ENCODE measurements around the gene GAA.

GAA gene

DNA sequence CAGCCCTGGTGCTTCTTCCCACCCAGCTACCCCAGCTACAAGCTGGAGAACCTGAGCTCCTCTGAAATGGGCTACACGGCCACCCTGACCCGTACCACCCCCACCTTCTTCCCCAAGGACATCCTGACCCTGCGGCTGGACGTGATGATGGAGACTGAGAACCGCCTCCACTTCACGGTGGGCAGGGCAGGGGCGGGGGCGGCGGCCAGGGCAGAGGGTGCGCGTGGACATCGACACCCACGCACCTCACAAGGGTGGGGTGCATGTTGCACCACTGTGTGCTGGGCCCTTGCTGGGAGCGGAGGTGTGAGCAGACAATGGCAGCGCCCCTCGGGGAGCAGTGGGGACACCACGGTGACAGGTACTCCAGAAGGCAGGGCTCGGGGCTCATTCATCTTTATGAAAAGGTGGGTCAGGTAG is 3.6 kb downstream of the GAA start:
- DNase-seq: no peak

DNA sequence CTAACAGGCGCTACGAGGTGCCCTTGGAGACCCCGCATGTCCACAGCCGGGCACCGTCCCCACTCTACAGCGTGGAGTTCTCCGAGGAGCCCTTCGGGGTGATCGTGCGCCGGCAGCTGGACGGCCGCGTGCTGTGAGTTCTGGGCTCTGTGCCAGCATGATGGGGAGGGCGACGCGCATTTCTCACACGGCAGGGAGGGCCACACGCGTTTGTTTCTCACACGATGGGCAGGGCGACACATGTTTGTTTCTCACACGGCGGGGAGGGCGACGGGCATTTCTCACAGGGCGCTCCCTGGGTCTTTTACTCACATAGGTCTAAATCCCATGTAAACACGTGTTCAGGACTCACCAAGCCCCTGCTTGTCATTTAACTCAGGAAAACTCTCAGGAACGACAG is 4.4 kb downstream of the GAA start:
- no peak for DNase-seq

- no peak for DNase-seq
These were observed 4.8 kb downstream of the GAA start for GRCh38 chr17:80106176-80106575.

- no peak for DNase-seq
These were observed 5.4 kb downstream of the GAA start for GRCh38 chr17:80106751-80107150.

GRCh38 chr17:80107231-80108021 is 6.0 kb downstream of the GAA start:
- no peak for DNase-seq

GRCh38 chr17:80108036-80108971 is 6.9 kb downstream of the GAA start:
- no peak for DNase-seq

- DNase-seq: no peak
These were observed 7.8 kb downstream of the GAA start for GRCh38 chr17:80109066-80109660.

DNA sequence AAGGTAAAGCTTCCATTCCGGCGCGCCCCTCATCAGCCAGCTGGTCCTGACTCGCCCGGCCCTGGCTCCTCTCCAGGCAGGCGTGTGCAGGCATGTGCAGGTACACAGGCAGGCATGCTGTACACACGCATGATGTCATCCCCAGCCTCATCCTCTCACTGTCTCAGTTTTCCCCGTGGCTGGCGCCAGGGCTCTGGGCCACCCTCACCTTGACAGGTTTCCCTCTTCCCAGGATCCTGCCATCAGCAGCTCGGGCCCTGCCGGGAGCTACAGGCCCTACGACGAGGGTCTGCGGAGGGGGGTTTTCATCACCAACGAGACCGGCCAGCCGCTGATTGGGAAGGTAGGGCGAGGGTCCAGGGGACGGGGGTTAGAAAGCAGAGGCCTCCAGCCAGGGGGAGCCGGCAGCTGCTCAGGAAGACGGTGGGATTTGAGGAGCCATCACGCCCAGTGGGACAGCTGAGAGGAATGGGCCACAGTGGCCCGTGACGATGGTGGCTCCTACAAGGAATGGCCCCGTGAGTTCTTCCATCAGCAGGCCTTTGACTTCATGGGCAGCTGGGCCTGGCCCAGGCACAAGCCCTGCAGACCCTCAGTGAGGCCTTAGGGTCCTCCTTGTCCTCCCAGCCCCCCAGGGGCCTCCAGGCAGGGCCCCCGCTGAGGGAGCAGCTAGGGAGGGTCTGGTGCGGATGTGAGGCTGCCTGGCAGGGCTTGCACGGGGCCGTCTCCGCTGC is 8.5 kb downstream of the GAA start:
- DNase-seq: no peak

- no peak for DNase-seq
These were observed 9.0 kb downstream of the GAA start for GRCh38 chr17:80110447-80110812.

- no peak for DNase-seq
These were observed 9.7 kb downstream of the GAA start for GRCh38 chr17:80110927-80111701.

DNA sequence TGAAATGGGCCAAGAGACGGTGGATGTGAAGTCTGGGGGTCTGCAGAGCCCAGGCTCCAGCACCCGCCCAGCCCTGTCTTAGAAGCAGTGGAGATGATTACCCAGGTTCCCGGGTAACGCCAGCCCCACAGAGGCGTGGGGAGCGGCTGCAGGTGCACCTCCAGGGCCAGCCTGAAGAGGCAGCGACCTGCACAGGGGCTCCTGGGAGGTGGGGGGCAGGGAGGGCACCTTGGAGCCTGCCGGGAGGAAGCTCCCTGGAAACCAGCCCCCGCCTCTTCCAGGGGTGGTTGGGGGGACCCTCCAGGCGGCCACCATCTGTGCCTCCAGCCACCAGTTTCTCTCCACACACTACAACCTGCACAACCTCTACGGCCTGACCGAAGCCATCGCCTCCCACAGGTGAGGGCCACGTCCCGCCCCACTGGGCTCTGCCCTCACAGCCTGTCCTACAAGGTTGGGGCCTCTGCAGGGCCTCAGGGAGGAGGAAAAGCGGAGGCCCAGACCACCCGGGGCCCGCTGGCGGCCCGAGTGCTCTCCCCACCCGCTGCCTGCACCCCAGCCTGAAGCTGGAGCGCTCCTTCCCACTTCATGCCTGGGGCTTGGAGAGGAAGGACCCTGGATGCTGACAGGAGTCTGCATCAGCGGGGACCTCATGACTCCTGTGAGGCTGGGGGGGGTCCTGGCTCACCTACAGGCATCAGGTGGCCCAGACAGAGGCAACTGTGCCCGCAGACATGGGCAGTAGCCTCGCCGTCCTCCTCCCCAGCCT is 10.5 kb downstream of the GAA start:
- DNase-seq: no peak

GRCh38 chr17:80112471-80113032 is 11.2 kb downstream of the GAA start:
- DNase-seq: no peak

GRCh38 chr17:80113033-80113484 is 11.7 kb downstream of the GAA start:
- no peak for DNase-seq

GRCh38 chr17:80114758-80115157 is 13.4 kb downstream of the GAA start:
- no peak for DNase-seq

DNA sequence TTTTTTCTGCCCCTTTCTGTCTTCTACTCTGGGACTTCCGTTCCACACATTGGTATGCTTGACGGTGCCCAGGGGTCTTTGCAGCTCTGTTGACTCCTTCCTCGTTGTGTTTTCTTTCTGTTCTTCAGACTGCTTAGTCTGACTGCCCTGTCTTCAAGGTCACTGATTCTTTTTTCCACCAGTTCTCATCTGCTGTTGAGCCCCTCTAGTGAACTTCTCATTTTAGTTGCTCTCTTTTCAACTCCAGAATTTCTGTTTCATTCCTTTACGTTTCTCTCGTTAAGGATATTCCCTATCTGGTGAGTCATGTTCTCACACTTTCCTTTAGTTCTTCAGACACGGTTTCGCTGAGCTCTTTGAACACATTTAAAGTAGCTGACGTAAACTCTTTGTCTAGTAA is 13.8 kb downstream of the GAA start:
- no peak for DNase-seq

GRCh38 chr17:80116276-80116920 is 15.0 kb downstream of the GAA start:
- DNase-seq: no peak

DNA sequence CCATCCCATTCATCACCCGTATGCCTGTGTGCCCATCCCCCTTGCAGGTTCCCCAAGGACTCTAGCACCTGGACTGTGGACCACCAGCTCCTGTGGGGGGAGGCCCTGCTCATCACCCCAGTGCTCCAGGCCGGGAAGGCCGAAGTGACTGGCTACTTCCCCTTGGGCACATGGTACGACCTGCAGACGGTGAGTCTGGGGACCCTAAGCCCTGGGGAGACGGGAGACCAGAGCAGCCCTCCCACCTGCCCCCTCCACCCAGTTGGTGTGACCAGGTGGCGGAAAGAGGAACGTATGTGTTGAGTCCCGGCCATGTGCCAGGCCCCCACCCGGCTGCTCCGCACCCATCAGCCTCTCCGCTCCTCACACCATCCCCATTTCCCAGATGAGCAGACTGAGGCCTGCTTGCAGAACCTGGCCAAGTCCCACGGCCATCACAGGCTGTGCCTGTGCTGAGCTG is 15.6 kb downstream of the GAA start:
- DNase-seq: no peak

GRCh38 chr17:80117491-80118401 is 16.4 kb downstream of the GAA start:
- no peak for DNase-seq

Measured in fibroblast of skin of right quadriceps (primary cell).